GM12892 (cell line): ENCODE data around the gene DAZAP1.

Experiments used
- POLR2A ChIP-seq: IDR thresholded peaks from 2 replicates; pipeline ENCODE4 v1.6.1; 2011; ENCODE audit warnings: low read depth, low read length, control low read depth
- POLR2AphosphoS5 ChIP-seq: IDR thresholded peaks from 2 replicates; pipeline ENCODE4 v1.6.1; 2011; ENCODE audit warnings: low read depth, low read length, control low read depth
- TAF1 ChIP-seq: IDR thresholded peaks from 2 replicates; pipeline ENCODE4 v1.6.1; 2011; ENCODE audit warnings: low read depth, mild to moderate bottlenecking, control low read depth, low read length, borderline replicate concordance

DNA sequence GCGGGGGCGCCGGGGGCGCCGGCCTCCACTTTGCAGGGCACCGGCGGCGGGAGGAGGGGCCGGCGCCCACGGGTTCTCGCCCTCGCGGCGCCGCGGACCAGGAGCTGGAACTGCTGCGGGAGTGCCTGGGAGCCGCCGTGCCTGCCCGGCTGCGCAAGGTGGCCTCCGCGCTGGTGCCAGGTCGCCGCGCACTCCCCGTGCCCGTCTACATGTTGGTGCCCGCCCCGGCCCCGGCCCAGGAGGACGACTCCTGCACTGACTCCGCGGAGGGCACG, 59.8 kb downstream of the DAZAP1 start:
- TF ChIP-seq POLR2AphosphoS5: no peak
- no peak for TF ChIP-seq POLR2A
- no peak for TF ChIP-seq TAF1
